Esophagus (tissue), 2 donors: Measurements from ENCODE around the gene PAK6. TPM values are rescaled to one million over a fixed set of nuclear protein-coding genes. Genes with fewer than 3 reads are reported as not detected.

Source experiments
- H3K27ac ChIP-seq, 2 donors: one replicate each; pipeline ENCODE4 v1.5.1; 2013; ENCODE audit warnings: low read depth in 2 of 2, mild to moderate bottlenecking in 2 of 2, inconsistent platforms in 1 of 2, low read length in 1 of 2, moderate library complexity in 1 of 2
- H3K27me3 ChIP-seq, 2 donors: one replicate each; pipeline ENCODE4 v1.6.1; 2013; ENCODE audit warnings: low read length in 2 of 2, control low read depth in 1 of 2, mild to moderate bottlenecking in 1 of 2; ENCODE audit not compliant: insufficient read depth in 2 of 2, control insufficient read depth in 1 of 2
- H3K36me3 ChIP-seq, 2 donors: one replicate each; pipeline ENCODE4 v1.6.1; 2013; ENCODE audit warnings: low read length in 1 of 2; ENCODE audit not compliant: control insufficient read depth in 2 of 2, insufficient read depth in 2 of 2
- H3K4me1 ChIP-seq, 2 donors: one replicate each; pipeline ENCODE4 v1.6.1; 2013; ENCODE audit warnings: low read length in 1 of 2; ENCODE audit not compliant: control insufficient read depth in 2 of 2, insufficient read depth in 2 of 2
- H3K4me3 ChIP-seq, 2 donors: one replicate each; pipeline ENCODE4 v1.5.1; 2013; ENCODE audit warnings: low read length in 2 of 2, mild to moderate bottlenecking in 2 of 2, low read depth in 1 of 2, moderate library complexity in 1 of 2
- H3K9me3 ChIP-seq, 2 donors: one replicate each; pipeline ENCODE4 v1.6.1; 2013; ENCODE audit warnings: mild to moderate bottlenecking in 2 of 2, low read depth in 1 of 2, low read length in 1 of 2, moderate library complexity in 1 of 2; ENCODE audit not compliant: control insufficient read depth in 2 of 2, insufficient read depth in 1 of 2
- WGBS, 2 donors: extraction: QIAGEN DNeasy Blood & Tissue Kit; methylation state at CpG; one replicate each; pipeline ENCODE4 v1.1.7; 2013; 5-methylcytosine and 5-hydroxymethylcytosine counted together
- polyA plus RNA-seq, 2 donors: library from polyadenylated mRNA; stranded (reverse); fragments of 200-250 nt; gene quantifications; one replicate each; pipeline ENCODE4 v1.2.3, GENCODE V29; 2013
- donor health status: healthy with polysubstance abuse.
- donor health status: Bipolar disorder and iron deficiency.

Gene PAK6
- polyA plus RNA-seq, 2 donors: 14.7 to 16.6 TPM

DNA sequence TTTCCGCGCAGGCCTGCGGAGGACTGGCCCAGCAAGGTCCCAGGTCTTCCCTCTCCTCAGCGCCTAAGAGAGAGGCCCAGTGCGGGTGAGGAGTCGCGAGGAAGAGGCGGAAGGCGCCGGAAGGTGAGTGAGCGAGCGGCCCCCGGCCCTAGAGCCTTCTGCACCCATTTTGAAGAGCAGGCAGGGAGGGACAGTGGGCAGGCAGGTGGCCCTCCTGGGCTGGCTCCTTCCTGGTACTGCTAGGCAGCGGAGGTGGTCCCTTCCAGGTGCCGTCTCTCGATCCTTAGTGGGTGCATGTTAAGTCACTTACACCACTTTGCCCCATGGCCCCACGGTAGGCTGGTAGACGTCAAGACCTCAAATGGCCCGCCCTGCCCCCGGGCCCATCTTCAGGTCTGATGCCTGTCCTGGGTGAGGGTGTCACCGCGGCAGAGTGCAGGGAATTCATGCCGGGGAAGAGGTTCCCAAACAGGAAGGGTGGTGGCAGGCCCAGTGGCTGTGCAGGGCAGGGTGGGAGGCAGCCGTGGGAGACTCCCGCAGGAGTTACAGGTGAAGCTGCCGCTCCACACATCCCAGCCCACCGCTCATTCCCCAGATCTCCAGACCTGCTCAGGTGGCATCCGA, 14.4 kb downstream of the PAK6 start:
- peaks cover 8 to 30% of the 10 kb centered on the region in 2 donors for H3K4me1 ChIP-seq
- H3K27ac ChIP-seq: peak overlapping the region; percentile 68 to 80
- peaks cover 0 to 8% of the 10 kb centered on the region in 2 donors for H3K36me3 ChIP-seq
- H3K9me3 ChIP-seq: no peaks in the 10 kb centered on the region
- 35 to 36% methylated on average over 28 of the region's 28 CpGs for WGBS, 2 donors
- peak overlapping the region; percentile 58 to 62 for H3K4me3 ChIP-seq
- H3K27me3 ChIP-seq: no peaks in the 10 kb centered on the region

DNA sequence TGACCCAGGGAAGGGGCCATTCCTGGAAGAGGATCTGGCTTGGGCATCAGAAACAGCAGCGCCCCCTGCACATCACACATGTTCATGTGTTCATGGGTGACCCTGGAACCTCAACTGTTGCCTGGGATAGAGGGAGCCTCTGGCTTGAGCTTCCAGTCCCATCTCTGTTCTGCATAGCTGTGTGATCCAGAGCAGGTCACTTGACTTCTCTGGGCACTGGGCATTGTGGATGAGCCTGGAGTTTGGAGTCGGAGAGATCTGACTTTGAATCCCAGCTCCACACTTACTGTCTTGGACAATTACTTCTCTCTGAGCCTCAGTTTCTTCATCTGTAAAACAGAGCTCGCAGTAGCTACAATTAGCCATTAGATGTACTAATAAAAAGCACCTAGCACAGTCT, 15.6 kb downstream of the PAK6 start:
- peaks cover 0 to 13% of the 10 kb centered on the region in 2 donors for H3K36me3 ChIP-seq
- 93 to 98% methylated on average over 3 of the region's 3 CpGs for WGBS, 2 donors
- no peaks in the 10 kb centered on the region for H3K9me3 ChIP-seq
- H3K27me3 ChIP-seq: no peaks in the 10 kb centered on the region
- H3K4me3 ChIP-seq: no peak overlapping the region
- H3K27ac ChIP-seq: no peak overlapping the region
- H3K4me1 ChIP-seq: peaks cover 8 to 28% of the 10 kb centered on the region in 2 donors

DNA sequence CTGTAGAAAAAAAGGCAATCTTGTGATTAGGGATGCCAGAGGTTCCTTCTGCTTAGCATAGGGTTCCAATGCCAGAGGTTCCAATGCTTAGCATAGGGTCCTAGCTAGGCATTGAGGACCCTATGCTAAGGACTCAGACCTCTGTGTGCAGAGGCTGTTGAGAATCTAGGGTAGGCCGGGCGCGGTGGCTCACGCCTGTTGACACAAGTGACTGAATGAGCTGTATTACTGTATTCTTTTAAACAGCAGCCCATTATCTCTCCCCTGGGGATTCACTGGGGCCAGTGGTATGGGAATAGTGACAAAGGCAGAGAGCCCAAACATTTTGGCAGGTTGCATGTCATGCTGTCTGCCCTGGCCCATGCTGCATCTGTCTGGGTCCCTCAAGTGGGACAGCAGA, 16.2 kb downstream of the PAK6 start:
- Histone ChIP-seq H3K4me3 (no peak overlapping the region), H3K4me1 (peaks cover 8 to 23% of the 10 kb centered on the region in 2 donors), H3K27me3 (no peaks in the 10 kb centered on the region), H3K27ac (no peak overlapping the region), H3K36me3 (peaks cover 0 to 13% of the 10 kb centered on the region in 2 donors), H3K9me3 (no peaks in the 10 kb centered on the region)
- WGBS, 2 donors: 86 to 90% methylated on average over 4 of the region's 4 CpGs

DNA sequence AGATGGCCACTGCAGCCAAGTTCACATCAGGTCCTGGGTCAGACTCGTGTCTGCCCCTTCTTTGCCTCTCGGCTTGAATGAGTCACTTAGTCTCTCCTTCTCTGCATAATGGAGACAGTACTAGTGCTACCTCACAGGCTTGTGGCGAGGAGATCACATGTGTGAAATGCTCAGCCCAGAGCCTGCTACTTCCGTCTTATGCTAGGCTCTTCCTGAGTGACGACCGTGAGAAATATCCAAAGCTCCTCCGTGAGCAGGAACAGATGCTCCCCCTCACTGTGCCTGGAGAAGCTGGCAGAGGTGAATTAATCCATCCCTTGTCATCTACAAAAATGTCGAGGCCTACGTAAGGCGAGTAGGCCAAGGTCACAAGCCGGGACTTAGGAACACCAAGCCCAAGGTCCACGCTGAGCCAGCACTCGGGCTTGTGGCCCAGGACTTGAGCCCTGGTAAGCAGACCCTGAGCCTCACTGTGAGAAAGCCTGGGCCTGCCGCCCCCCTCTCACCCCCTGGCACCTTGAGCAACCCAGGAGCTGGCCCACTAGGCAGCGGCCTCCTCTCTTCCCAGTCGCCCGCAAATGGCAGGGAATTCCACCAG, 17.9 kb downstream of the PAK6 start:
- H3K27me3 ChIP-seq: no peaks in the 10 kb centered on the region
- peaks cover 8 to 17% of the 10 kb centered on the region in 2 donors for H3K4me1 ChIP-seq
- 81 to 90% methylated on average over 17 of the region's 17 CpGs for WGBS, 2 donors

DNA sequence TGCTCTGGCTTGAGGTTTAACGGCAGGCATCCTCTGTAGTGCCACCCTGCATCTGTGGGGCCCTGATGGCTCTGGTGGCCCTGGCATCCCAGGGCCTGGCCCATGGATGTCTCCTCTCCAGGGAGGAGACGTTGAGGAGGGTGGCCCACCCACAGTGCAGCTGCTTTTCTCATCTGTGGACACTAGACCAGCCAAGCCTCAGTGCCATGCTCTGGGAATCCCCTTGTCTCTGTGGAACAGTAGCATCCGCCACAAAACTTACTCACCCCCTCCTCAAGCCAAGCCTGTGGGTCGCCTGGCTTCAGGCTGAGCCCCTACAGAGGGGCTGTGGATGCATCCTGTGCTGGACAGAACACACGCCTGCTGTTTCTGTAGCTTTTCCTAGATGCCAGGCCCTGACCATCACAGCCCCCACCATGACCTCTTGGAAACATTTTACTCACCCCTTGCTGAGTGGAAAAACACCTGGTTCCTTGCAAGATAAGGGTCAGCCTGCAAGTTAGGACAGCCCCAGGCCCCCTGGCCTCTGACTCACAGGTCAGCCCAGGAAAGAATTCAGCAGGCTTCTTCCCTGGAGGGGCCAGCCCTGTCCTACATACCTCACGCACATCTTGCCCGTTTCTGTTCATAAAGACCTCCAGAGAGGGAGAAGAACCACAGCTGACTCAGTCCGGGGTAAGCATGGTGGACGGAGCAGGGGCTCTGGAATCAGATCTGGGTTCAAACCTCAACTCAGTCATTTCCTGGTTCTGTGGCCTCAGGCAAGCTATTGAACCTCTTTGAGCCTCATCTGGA, 19.0 kb downstream of the PAK6 start:
- Histone ChIP-seq H3K36me3 (peaks cover 0 to 13% of the 10 kb centered on the region in 2 donors), H3K4me1 (peaks cover 8% of the 10 kb centered on the region in 2 donors), H3K27ac (no peak overlapping the region), H3K27me3 (no peaks in the 10 kb centered on the region), H3K9me3 (no peaks in the 10 kb centered on the region), H3K4me3 (no peak overlapping the region)
- 77 to 79% methylated on average over 9 of the region's 9 CpGs for WGBS, 2 donors

More for the DNA sequence above, 17.9 kb downstream of the PAK6 start:
- Histone ChIP-seq H3K9me3 (no peaks in the 10 kb centered on the region), H3K4me3 (no peak overlapping the region), H3K36me3 (peaks cover 0 to 13% of the 10 kb centered on the region in 2 donors), H3K27ac (no peak overlapping the region)

DNA sequence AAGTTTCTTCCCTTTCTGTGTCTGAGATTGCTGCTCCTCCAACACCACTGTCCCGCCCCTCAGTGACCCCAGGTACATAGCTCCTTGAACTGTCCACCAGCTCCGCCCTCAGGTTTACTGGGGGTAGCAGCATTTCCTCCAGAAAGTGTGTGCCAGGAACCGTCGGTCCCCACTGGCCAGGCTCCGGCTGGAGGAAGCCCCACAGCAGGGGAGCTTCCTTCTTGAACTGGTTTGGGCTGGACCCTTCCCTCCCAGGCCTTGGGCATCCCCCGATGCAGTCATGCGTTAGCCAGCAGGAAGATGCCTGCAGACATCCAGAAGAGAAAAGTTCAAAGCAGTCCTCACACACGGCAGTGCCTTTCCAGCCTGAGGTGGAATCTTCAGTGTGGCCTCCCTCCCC, 19.7 kb downstream of the PAK6 start:
- Histone ChIP-seq H3K27ac (no peak overlapping the region), H3K4me1 (peaks cover 2% of the 10 kb centered on the region in 2 donors), H3K27me3 (no peaks in the 10 kb centered on the region), H3K4me3 (no peak overlapping the region), H3K36me3 (peaks cover 0 to 15% of the 10 kb centered on the region in 2 donors), H3K9me3 (no peaks in the 10 kb centered on the region)
- 63 to 70% methylated on average over 8 of the region's 8 CpGs for WGBS, 2 donors

DNA sequence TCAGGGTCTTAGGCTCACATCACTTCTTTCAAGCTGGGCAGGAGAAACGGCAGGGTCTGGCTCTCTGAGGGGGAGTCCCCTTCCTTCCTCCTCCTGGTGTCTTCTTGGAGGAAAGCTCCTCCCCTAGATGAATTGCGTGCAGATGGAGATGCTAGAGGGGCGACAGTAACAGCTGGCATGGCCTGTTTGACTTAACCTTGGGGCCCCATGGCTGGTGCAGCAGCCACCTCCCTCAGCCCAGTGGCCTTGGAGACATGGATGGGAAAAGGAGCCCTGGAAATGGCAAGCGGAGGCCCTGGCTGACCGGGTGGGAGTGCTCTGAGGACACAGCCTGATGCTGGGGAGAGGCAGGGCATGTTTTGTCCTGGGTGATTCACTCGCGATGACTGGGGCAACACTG, 20.2 kb downstream of the PAK6 start:
- Histone ChIP-seq H3K27ac (no peak overlapping the region), H3K4me3 (no peak overlapping the region), H3K9me3 (no peaks in the 10 kb centered on the region), H3K27me3 (no peaks in the 10 kb centered on the region), H3K4me1 (no peaks in the 10 kb centered on the region), H3K36me3 (peaks cover 0 to 15% of the 10 kb centered on the region in 2 donors)
- 71 to 75% methylated on average over 7 of the region's 7 CpGs for WGBS, 2 donors

DNA sequence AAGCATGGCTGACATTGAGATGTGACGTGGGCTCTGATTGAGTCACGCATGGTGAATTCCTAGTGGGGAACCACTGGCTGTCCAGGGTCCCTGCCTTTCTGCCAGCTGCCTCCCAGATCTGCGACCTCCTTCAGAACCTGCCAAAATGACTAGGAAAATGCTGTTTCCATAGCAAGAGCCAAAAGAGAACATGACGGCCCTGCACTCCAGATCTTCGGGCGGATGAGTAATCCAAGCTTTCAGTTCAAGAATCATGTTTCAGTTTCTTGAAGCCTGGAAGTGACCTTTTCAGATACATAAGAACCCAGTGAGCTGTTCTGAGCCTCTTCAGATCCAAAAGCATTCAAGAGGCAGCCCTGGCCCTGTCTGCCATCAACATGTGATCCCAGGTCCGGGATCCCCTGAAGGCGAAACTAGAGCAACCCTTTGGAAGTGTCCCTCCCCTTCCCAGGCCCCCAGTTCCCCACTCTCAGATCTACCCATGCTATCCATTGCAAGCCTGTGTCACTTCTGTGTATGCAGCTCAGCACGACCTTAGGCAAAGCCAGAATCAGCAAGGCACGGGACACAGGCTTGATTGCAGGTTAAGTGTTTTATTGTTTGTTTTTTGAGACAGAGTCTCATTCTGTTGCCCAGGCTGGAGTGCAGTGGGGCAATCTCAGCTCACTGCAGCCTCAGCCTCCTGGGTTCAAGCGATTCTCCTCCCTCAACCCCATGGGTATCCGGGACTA, 24.3 kb downstream of the PAK6 start:
- H3K27ac ChIP-seq: no peak overlapping the region
- no peak overlapping the region for H3K4me3 ChIP-seq
- 79 to 81% methylated on average over 12 of the region's 12 CpGs for WGBS, 2 donors
- H3K4me1 ChIP-seq: peaks cover 0 to 6% of the 10 kb centered on the region in 2 donors
- peaks cover 0 to 37% of the 10 kb centered on the region in 2 donors for H3K36me3 ChIP-seq
- no peaks in the 10 kb centered on the region for H3K9me3 ChIP-seq
- H3K27me3 ChIP-seq: no peaks in the 10 kb centered on the region
